HG03469 (cell line): ENCODE results near the gene EIF4G2.

ENCODE experiments used
- ATAC-seq: cut with Tn5 transposase; IDR thresholded peaks from one replicate; pipeline ENCODE4 v1.9.1; 2021; ENCODE audit warnings: mild to moderate bottlenecking, moderate library complexity, moderate number of reproducible peaks; ENCODE audit not compliant: unreplicated experiment

Gene EIF4G2

GRCh38 chr11:10809373-10810160 lies 841 bp upstream of the EIF4G2 start:
- no peak for ATAC-seq

GRCh38 chr11:10808235-10808552 lies 532 bp downstream of the EIF4G2 start:
- ATAC-seq = peak; percentile 5

GRCh38 chr11:10807493-10808234 lies 1.1 kb downstream of the EIF4G2 start:
- ATAC-seq = no peak

- ATAC-seq = no peak
Measured at GRCh38 chr11:10806206-10806605, 2.5 kb downstream of the EIF4G2 start.

GRCh38 chr11:10805741-10806140 lies 3.0 kb downstream of the EIF4G2 start:
- ATAC-seq = no peak

GRCh38 chr11:10803676-10804075 lies 5.0 kb downstream of the EIF4G2 start:
- no peak for ATAC-seq

GRCh38 chr11:10800292-10800691 lies 8.4 kb downstream of the EIF4G2 start:
- ATAC-seq = no peak

- no peak for ATAC-seq
Measured at GRCh38 chr11:10798330-10798928, 10.3 kb downstream of the EIF4G2 start.

- no peak for ATAC-seq
Measured at GRCh38 chr11:10797531-10797930, 11.2 kb downstream of the EIF4G2 start.

- ATAC-seq = no peak
Measured at GRCh38 chr11:10797001-10797400, 11.7 kb downstream of the EIF4G2 start.

- ATAC-seq = no peak
Measured at GRCh38 chr11:10796191-10796590, 12.5 kb downstream of the EIF4G2 start.

- no peak for ATAC-seq
Measured at GRCh38 chr11:10793470-10794255, 15.1 kb downstream of the EIF4G2 start.

GRCh38 chr11:10792385-10793068 lies 16.2 kb downstream of the EIF4G2 start:
- peak; percentile 62 for ATAC-seq

- no peak for ATAC-seq
Measured at GRCh38 chr11:10786451-10786850, 22.3 kb downstream of the EIF4G2 start.

GRCh38 chr11:10785146-10785474 lies 23.6 kb downstream of the EIF4G2 start:
- no peak for ATAC-seq

GRCh38 chr11:10784232-10785145 lies 24.2 kb downstream of the EIF4G2 start:
- ATAC-seq = no peak

GRCh38 chr11:10780040-10780439 lies 28.7 kb downstream of the EIF4G2 start:
- no peak for ATAC-seq

GRCh38 chr11:10779086-10779485 lies 29.6 kb downstream of the EIF4G2 start:
- ATAC-seq = no peak

GRCh38 chr11:10778217-10778970 lies 30.3 kb downstream of the EIF4G2 start:
- no peak for ATAC-seq
